Fibroblast of peridontal ligament (primary cell): ENCODE data around the gene EML5.

ENCODE experiments used
- DNase-seq: peaks from one replicate; pipeline ENCODE4 v3.0.0-alpha.2; 2010; ENCODE audit errors: extremely low read depth

EML5 gene

DNA sequence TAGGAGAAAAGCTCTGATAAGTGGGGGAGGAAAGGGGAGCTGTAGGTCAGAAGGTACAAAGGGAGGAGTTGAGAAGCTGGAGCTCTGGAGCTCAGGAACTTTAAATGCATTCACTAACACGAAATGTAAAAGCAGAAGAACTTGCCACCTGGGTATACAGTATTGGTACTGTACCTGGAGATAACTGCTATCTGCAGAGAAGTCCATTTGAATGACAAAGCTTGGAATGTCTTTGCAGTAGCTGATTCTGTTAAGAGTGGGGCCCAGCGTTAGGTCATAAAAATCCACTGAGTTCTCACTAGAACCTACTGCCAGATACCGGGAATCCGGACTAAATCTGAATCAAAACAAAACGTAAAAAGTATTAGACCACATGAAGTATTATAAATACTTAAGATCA is 174.3 kb downstream of the EML5 start:
- no peak for DNase-seq

- DNase-seq, result no peak
These were observed 175.3 kb downstream of the EML5 start for GRCh38 chr14:88617479-88617878.

DNA sequence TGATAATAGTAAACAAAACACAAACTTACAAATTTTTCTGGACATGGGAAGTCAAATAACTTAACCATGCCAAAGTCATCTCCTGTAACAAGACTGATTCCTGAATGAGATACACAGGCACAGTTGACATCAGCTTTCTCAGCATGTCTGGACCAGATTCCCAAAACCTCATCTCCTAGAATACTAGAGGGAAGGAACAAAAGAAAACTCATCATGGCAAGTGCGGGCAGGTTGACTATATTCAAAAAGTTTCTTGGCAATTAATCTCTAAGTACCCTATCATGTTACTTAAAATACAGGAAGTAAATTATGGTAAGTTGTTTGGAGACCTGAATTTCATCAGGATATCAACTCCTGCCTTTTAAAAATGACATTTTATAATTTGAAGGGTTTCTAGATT is 176.1 kb downstream of the EML5 start:
- no peak for DNase-seq

DNA sequence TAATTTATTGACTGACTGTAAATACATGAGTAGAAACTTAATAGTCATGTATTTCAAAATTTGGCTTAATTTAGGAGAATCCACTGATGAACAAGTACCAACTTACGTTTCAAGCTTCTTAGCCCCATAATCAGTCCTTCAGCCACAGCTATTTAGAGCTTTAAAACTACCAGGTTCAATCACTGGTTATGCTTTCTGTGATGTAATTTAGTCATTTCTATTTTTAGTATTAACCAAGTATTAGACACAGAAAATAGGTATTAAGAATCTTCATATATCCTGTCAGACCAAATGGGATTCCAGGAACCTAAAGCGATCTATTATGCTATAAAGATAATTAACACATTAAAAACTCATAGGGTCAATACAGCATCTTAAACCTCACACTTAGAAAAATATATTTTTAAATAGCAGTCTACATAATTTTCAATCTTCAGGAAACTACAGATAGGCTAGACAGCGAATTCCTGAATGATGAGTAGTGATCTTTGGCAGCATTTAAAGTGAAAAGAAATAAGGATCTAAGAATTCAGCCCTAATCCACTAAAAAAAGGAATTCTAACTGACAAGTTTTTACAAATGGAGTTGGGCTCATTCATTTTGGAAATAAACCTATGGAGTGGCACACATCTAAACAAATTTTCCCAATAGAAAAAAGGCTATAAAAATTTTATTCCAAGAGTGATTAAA is 178.4 kb downstream of the EML5 start:
- DNase-seq, result peak; percentile 86

DNA sequence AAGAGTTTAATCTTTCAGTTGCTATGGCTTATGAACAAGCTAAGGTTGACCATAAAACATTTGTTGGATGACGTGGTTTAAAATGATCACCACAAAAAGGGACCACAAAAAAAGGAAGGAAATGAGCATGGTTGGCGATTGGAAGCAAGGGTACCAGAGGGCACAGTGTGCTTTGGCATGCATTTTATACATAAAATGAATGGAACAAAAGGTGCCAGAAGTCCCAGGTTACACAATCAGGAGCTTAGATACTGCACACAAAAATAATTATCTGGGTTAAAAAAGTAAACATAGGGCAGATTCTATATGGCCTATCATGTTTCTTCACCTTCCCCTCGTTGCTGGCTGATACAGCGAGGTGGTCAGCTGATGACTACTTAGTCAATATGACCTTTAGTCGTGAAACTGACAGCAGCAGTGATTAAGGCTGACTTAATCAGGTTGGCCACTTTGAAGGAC is 179.2 kb downstream of the EML5 start:
- peak; percentile 64 for DNase-seq

DNA sequence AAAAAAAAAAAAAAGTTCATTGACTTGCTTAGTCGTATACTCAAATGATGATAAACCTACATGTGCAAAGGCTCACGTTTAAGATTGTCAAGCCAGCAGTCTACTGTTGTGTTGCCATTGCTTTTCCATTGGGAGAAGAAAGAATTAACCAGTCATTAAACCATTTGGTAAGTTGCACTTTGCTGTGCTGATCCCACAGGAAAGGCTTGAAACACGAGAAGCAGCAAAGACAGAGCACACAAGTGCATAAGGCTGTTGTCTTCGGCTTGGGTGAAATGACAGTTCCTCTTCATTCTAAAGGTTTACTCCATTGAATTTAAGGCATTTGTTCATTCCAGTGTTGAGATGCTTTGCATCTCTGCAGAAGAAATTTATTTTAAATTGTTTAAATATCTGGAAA is 179.8 kb downstream of the EML5 start:
- DNase-seq, result peak; percentile 7

DNA sequence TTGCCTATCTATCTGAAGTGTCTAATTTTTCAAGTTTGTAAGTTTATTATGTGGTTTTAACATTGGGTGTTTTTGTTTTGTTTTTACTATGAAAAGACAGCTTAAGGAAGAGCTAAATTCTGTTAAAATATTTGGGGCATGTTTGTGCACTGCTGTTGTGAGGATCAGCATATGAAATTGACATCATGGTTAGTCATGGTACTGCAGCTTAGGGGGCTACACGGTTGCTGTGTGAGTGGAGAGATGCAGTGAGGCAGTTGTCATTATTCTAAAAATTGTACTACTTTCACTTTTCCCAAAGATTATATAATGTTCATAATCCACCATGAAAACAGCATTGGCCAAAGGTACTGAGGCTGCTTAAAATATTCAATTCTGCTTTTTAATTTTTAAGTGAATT is 180.9 kb downstream of the EML5 start:
- DNase-seq, result peak; percentile 16

DNA sequence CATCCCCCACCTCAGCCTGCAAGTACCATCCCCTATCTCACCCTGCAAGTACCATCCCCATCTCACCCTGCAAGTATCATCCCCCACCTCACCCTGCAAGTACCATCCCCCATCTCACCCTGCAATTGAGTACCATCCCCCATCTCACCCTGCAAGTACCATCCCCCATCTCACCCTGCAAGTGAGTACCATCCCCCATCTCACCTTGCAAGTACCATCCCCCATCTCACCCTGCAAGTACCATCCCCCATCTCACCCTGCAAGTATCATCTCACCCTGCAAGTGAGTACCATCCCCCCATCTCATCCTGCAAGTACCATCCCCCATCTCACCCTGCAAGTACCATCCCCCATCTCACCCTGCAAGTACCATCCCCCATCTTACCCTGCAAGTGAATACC is 184.9 kb downstream of the EML5 start:
- DNase-seq, result no peak

DNA sequence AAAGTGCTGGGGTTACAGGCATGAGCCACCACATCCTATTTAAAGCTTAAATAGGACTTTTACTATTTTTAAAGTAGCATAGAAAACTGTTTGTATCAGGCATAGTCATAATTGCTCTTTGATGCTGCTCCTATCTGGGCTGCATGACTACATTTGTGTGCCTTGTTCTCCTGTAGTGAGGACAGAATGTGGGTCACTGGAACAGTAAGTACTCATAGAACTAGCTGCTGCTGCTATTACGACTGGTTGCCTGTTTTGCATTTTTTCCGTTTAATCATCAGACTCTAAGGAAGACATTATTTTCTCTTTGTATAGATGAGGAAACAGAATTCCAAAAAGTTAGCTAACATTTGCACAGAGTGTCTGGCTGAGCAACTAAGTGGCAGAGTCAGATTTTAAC is 187.2 kb downstream of the EML5 start:
- DNase-seq, result no peak

DNA sequence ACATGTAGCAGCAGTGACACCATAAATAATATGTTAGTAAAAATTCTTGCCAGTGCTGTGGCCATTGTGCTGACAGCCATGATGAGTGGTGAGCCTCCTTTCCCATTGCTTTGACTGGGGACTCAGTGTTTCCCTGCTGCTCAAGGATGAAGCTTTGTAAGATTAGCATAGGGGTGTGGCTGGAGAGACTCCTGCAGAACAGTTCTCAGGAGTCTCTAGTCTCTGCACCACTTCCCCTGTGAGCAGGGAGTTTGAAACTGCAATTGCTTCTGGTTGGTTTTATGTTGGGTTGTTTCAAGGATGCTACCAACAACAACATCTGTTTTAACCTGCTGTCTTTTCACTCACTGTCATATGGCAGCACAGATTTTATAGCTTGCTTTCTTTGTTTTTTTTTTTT is 188.5 kb downstream of the EML5 start:
- no peak for DNase-seq

DNA sequence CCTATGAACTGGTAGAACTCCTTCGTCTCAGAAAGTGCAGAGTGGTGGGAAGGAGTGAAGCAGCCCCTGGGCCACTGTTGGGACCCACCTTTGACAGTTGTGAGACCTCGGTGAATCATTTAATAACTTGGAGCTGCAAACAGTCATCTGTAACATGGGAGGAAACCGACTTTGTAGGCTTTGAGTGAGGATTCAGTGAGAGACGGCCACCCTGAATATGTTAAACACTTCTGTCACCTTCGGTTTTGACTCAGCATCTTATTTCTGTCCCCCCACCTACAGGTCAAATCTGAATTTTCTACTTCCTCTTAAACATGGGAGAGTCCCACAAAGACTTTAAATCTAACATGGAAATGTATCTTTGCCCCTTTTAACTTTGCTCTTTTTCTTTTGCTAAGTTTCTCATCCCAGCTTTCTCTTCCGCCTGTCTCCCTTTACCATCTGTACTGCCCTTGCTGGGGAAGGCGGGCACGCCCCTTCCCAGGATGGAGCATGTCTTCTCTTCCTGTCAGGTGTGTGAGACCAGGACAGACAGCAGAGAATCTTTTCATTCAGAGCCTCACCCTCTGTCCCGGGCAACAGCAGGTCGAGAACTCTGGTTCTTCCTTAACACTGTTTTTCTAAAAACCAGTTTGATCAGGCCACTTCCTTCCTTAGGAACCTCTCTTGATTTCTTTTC is 192.9 kb downstream of the EML5 start:
- no peak for DNase-seq

GRCh38 chr14:88599326-88599725 is 193.4 kb downstream of the EML5 start:
- DNase-seq, result no peak

- no peak for DNase-seq
These were observed 194.6 kb downstream of the EML5 start for GRCh38 chr14:88598097-88598675.

GRCh38 chr14:88597601-88598000 is 195.2 kb downstream of the EML5 start:
- DNase-seq, result no peak

DNA sequence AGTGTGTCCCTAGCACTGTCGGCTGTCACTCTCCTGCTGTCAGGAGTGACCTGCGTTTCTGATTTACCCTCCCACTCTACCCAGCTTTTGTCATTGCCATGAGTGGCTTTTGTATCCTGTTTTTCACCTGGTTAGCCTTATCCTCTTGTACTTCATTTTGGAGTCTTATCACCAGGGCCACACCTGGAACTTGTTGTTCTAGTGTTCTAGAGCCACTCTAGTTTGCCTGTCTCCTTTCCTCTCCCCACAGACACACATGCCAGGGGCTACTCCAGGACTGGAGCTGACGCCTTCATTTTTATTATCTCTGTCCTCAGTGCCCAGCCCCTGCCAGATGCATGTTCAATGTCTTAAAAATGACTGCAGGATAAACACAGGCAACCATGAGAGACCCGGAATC is 195.7 kb downstream of the EML5 start:
- no peak for DNase-seq

DNA sequence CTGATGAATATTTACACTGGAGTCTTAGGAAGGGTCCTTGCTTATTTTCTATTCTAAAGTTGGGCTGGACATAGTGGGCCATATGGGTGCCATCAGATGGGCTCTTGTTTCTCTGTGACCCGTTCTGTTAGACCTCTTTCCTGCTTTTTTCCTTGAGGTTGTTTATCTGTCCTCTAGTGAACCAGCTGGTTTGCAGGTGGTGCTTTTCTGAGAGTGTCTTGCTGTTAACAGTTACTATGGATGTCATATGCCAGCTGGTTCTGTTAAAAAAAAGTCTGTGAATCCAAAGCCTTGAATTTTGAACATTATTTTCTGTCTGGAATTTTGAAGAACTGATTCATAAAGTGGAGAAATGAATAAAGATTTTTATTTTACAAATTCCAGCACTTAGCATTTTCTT is 200.7 kb downstream of the EML5 start:
- no peak for DNase-seq

DNA sequence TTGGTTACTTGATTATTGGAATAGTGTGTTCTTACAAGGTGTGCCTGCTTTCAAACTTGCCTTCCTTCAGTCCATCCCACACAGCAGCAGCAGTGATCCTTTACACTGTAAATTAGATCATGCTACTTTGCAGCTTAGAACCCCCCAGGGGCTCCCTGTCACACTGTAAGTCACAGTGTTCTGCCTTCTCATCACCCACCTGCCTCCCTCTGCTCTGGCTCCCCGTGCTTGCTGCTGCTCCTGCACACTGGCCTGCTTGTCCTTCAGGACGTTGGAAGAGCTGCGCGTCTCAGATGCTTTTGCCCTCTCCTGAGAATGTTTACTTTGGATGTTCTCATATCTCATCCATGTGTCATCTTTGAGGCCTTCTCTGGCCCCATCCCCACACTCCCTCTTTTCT is 202.6 kb downstream of the EML5 start:
- no peak for DNase-seq

- DNase-seq, result no peak
These were observed 204.7 kb downstream of the EML5 start for GRCh38 chr14:88588081-88588480.

- DNase-seq, result no peak
These were observed 208.3 kb downstream of the EML5 start for GRCh38 chr14:88584451-88584850.

- no peak for DNase-seq
These were observed 216.5 kb downstream of the EML5 start for GRCh38 chr14:88576222-88576621.

GRCh38 chr14:88572117-88572516 is 220.6 kb downstream of the EML5 start:
- DNase-seq, result no peak

GRCh38 chr14:88568196-88568595 is 224.6 kb downstream of the EML5 start:
- no peak for DNase-seq

DNA sequence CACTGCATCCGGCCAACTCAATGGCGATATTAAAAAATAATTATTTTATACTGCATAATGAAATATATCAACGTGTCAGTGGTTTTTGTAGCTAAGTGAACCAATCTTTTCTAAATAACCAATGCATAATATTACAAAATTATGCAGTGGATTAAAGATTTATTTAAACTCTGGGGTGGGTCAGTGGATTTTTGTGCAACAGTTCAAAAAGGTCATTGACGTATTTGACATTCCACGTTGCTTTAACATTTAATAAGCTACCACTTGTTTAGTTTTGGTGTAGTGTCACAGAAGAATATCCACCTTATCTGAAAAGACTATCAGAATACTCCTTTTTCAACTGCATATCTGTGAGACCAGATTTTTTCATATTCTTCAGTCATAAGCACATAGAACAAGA is 227.3 kb downstream of the EML5 start:
- no peak for DNase-seq
